ENCODE results near the gene SHC1.

GRCh38 chr1:154971341-154971998 lies 923 bp upstream of the SHC1 start:
- TF ChIP-seq CTCF (IDR thresholded peaks at IDR 0.05; ENCODE audit: borderline replicate concordance, extremely low read depth, low read length, poor library complexity, severe bottlenecking) (no peak), EZH2 (IDR thresholded peaks at IDR 0.05; ENCODE audit: borderline replicate concordance, low read depth, low read length, severe bottlenecking) (no peak)

Measured in DND-41 (cell line).